DMS153 (cell line): ENCODE data around the gene TCF25.
"Not testable (repeated sequence)": the region's sequence is repeated elsewhere in the genome, so short reads cannot be mapped to it uniquely, and the experiment has no call there.

ENCODE experiments used
- DNase-seq: peaks from one replicate; lab custom pipeline; 2025; lab: John Stamatoyannopoulos, UW

TCF25 gene

GRCh38 chr16:89845417-89845816 is 28.0 kb upstream of the TCF25 start:
- DNase-seq = no peak

- peak; percentile 15 for DNase-seq
Observed at GRCh38 chr16:89847051-89847939, 26.1 kb upstream of the TCF25 start.

DNA sequence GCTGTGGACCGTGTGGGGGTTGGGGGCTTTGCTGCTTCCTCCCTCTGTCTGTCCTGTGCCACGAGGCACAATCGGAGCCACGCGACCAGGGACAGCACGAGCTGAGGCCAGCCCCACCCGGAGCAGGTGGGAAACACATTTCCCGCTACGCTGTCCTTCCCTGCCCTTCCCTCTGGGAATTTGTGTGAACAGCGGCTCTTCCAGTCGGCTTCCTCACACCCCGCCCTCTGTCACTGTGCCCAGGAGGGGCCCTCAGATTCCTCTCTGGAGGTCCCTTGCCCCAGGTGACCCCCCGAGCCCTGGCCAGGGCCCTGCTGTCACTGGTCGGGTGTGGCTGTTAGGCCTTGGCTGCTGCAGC is 25.5 kb upstream of the TCF25 start:
- DNase-seq = no peak

- no peak for DNase-seq
Observed at GRCh38 chr16:89848974-89849373, 24.4 kb upstream of the TCF25 start.

- DNase-seq = no peak
Observed at GRCh38 chr16:89853306-89853993, 19.9 kb upstream of the TCF25 start.

DNA sequence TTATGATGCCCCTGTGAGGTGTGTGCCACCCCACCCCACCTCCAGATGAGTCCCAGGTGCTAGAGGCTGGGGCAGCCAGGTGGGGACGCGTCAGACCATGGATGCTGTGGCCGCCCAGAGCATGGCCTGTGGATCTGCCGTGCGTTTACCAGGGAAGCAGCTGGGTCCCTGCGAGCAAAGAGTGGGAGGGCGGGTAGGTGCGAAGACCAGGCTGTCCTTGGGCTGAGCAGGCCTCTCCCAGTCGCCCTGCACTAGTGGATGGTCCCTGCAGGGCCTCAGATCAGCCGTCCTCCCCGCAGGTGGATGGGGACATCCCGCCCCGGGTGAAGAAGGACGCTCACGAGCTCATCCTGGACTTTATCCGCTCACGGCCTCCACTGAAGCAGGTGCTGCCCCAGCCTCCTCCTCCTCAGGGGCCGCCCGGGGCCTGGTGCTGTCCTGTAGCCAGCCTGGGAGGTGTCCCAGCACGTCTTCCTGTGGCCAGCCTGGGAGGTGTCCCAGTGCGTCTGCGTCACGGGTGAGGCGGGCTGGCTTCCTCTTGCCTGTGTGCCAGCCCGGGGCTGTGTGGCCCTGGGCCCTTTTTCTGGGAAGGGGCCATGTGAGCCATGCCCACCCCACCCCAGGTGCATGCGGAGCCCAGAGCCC is 18.0 kb upstream of the TCF25 start:
- DNase-seq = no peak

DNA sequence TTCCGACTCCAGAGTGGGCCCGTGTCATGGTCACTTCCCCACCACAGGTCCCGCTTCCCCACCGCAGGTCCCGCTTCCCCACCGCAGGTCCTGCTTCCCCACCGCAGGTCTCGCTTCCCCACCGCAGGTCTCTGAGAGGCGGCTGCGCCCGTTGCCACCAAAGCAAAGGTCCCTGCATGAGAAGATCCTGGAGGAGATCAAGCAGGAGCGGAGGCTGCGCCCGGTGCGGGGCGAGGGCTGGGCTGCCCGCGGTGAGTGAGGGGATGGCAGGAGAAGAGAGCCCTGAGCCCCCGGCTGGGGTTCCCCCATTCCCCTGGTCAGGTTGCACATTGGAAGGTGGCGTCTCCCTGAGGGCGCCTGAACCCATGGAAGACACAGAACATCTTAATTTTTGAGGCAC is 17.4 kb upstream of the TCF25 start:
- DNase-seq = no peak

GRCh38 chr16:89858973-89859614 is 14.3 kb upstream of the TCF25 start:
- no peak for DNase-seq

- no peak for DNase-seq
Observed at GRCh38 chr16:89859615-89860007, 13.8 kb upstream of the TCF25 start.

DNA sequence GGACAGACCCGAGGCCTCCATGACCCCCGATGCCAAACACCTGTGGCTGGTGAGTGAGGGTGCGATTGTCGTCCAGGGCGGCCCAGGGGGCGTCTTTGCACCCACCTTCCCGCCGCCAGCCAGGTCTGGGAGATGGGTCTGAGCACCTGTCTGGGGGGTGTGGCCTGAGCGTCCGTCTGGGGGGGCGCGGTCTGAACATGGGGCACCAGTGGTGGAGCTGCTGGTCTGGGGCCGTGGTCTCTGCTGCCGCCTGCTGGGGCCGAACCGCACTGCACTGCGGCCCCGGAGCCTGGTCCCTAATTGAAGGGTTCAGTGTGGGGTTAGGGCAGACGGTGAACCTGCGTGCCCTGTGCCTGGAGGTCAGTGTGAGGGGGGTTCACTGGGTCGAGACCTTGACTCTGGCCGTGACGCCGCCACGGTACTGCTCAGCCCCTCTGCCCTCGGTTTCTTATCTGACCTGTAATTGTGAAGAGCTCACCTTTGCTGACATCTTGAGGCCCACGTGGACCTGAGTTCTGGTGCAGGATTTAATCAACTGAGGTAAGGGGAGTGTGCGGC is 12.6 kb upstream of the TCF25 start:
- DNase-seq = peak; percentile 28

- DNase-seq = no peak
Observed at GRCh38 chr16:89861648-89862047, 11.7 kb upstream of the TCF25 start.

GRCh38 chr16:89862732-89863131 is 10.7 kb upstream of the TCF25 start:
- no peak for DNase-seq

- DNase-seq = no peak
Observed at GRCh38 chr16:89863741-89864526, 9.5 kb upstream of the TCF25 start.

DNA sequence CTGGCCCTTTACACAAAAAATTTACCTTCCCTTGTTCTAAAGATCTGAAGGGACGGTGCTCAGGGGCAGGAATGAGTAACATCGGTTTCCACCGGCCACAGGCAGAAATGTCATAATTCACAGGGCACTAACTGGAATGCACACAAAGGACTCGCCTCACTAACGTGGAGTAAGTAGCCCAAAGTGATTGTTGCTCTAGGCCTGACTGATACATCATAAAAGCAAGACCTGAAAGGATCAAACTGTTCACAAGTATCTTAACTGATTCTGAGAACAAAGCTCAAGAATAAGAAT is 8.9 kb upstream of the TCF25 start:
- no peak for DNase-seq

DNA sequence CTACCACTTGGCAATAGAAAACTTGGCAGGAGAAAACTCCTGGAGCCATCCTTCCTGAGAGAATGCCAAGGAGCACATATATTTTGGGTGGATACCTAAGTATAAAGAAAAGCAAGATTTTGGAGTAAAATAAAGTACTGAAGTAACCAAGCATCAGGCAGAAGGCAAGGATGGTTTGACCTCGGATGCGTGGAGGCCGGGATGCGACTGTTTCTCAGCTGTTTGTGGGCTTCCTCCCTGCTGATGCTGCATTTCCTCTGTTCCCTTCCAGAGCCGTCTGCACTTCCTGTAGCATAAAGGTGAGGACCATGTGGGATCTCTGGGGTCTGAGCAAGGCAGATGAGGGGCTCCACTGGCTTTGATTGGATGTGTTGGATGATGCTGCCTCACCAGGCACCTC is 5.5 kb upstream of the TCF25 start:
- DNase-seq = no peak

DNA sequence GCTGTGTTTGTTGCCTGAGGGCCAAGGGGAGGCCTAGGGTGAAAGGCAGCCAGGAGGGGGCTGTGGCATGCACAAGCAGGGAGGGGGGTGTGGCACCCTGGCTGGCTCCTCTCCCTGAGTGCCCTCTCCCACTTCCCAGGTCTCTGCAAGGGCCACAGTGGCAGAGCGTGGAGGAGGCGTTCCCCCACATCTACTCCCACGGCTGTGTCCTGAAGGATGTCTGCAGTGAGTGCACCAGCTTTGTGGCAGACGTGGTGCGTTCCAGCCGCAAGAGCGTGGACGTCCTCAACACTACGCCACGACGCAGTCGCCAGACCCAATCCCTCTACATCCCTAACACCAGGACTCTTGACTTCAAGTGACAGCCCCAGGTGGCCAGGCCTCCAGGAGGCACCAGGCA is 3.5 kb upstream of the TCF25 start:
- no peak for DNase-seq

- DNase-seq = no peak
Observed at GRCh38 chr16:89870440-89870839, 3.0 kb upstream of the TCF25 start.

DNA sequence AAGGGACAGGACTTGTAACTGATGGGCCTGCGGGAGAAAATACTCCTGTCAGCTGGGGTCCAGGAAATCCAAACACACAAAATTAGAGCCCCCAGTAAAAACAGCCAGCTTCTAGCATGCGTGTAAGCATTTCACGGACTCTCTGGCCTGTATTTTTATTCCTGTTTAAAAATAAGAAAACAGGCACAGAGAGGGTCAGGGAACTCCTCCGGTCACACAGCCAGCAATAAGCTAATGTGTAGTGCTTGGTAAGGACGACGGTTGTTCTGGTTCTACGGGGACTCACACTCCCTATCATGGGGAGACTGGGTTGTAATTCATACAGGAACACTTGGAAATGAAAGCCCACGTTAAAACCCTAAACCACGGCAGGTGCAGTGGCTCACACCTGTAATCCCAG is 1.5 kb upstream of the TCF25 start:
- no peak for DNase-seq

GRCh38 chr16:89873972-89874689 is 739 bp downstream of the TCF25 start:
- DNase-seq = peak; percentile 83

GRCh38 chr16:89879123-89879522 is 5.7 kb downstream of the TCF25 start:
- DNase-seq = not testable (repeated sequence)
